NCI-H1105 treated with DMSO at 0.1 percent for 48 hours (cell line): ENCODE measurements around the gene ZBTB46.
"Not testable (repeated sequence)": the region's sequence is repeated elsewhere in the genome, so short reads cannot be mapped to it uniquely, and the experiment has no call there.

Experiments used
- DNase-seq: peaks from one replicate; lab custom pipeline; 2025; lab: John Stamatoyannopoulos, UW

The ZBTB46 gene

DNA sequence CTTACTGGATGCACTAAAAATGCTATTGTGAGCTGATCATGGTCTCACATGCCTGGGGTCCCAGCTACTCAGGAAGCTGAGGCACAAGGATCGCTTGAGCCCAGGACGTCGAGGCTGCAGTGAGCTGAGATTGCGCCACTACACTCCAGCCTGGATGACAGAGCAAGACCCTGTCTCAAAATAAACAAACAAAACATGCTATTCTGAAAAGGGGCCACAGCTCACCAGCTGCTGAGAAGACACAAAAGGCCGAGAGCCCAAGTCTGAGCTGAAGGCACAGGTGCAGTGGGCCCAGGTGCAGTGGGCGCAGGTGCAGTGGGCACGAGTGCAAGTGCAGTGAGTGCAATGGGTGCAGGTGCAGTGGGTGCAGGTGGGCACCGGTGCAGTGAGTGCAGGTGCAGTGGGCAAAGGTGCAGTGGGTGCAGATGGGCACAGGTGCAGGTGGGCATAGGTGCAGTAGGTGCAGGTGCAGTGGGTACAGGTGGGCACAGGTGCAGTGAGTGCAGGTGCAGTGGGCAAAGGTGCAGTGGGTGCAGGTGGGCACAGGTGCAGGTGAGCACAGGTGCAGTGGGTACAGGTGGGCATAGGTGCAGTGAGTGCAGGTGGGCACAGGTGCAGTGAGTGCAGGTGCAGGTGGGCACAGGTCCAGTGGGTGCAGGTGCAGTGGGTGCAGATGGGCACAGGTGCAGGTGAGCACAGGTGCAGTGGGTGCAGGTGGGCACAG, 16.0 kb downstream of the ZBTB46 start:
- DNase-seq, result no peak

DNA sequence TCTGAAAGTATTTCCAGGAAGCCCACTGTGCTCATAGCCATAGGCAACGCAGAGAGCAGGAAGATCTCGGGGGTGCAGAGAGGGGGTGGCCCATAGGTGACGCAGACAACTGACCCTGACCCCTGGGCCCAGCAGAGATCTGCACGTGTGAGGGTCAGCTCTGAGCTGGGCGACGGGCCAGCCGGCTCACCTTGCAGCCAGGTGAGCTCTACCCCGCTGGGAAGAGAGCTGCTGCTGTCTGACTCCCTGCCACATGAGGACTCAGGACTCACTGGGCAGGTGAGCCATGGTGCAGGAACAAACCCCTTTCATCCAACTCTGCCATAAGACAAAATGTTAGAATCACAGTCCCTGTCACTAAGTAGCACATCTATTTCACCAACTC, 19.6 kb downstream of the ZBTB46 start:
- no peak for DNase-seq

DNA sequence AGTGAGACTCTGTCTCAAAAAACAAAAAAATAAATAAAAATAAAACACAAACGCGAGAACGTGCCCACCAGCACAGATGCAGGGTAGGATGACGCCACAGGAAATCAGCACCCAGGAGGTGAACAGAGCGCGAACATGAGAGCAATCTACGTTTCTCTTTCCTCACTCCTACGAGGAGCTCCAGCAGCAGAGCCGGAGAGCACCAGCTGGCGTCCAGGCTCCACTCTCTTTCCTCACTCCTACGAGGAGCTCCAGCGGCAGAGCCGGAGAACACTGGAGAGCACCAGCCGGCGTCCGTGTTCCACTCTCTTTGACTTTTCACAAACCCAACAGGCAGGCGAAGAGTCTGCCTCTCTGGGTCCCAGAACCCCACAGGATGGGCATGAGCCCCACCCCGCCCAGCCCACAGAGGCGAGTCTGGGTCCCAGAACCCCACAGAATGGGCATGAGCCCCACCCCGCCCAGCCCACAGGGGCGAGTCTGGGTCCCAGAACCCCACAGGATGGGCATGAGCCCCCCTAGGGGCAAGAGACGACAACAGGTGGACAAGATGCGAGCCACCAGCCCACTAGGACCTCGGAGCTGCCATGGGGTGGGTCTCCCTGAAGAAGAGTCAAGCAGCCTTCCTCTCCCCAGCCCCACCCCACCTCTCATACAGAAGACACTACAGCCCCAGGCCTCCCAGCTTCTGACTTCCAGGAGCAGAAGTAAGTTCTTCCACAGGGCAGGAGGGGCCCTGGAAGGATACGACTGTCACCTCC, 20.2 kb downstream of the ZBTB46 start:
- no peak for DNase-seq

DNA sequence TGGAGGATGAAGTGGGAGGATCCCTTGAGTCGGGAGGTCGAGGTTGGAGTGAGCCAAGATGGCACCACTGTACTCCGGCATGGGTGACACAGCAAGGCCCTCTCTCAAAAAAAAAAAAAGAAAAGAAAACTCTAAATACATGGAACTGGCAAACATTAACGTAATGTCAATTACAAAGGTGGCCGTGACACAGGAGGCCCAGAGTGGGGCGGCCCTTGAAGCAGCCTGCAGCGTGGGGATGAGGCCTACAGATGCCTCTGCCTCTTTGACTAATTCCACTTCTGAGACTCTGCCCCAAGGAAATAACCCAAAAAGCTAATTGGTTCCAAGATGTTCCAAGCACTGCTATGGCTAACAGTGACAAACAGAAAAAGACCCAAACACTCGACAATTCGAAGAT, 21.2 kb downstream of the ZBTB46 start:
- no peak for DNase-seq

DNA sequence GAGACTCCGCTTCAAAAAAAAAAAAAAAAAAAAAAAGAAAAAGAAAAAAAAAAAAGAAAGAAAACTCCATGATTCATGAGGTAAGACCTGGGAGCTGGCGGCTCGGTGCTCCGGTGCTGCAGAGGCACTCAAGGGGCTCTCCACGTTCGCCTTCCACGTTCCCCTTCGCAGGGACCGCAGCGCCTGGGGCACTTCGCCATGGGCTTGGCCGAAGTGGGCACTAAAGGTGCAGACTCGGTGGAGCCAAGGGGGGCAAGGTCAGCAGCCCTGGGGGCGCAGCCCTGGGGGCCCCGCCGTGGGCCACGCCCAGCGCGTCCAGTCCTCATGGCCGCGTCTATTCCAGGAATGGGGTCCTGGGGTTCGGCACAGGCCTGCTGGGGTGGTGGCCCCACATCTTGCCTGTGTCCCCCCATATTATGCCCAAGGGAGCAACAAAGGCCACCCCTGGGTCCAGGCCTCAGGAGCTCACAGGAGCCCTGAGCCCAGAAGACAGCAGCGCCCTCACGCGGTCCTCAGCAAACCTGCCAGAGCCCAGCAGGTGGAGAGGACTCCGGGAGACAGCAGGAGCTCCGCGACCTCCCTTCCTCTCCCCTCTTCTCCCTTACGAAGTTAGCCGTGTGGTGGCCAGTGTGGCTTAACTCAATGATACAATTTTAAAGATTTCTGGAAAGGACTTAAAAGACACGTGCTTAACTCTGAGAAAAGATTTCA, 21.9 kb downstream of the ZBTB46 start:
- no peak for DNase-seq

DNA sequence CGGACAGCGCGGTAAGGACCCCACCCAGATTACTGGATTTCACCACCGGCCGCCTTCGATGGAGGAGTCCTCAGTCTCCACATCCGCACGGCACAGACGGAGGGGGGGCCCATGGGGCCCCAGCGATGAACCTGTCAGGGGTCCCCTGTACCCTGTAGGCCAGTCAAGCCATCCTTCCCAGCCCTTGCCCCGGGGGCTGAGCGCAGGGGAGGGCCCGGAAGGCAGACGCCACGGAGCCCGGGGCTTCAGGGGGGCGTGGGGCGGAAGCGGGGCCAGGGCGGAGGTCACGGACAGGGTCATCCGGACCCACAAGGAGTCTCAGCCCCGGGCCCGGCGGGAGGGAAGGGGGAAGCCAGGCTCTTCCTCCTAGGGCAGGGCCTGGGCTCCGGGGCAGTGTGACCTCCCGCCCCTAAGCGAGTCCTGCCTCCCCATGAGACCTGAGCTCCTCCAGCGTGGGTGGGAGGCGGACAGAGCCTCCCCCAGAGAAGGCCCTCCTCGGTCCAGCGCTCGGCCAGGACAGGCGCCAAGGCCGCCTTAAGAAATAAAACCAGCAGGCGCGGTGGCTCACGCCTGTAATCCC, 22.8 kb downstream of the ZBTB46 start:
- no peak for DNase-seq

DNA sequence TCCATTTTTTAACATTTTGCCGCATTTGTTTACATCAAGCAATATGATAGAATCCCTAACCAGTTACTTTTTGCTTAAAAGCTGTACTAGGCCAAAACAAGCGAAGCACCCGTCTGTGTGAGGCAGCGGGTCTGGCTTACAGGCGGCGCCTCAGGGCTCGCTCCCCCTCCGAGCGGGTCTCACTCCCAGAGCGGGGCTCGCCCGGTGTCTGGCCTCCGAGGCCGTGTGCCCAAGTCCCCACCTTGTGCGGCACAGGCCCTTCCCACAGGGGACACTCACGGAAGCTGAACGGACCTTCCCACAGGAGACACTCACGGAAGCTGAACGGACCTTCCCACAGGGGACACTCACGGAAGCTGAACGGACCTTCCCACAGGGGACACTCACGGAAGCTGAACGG, 23.4 kb downstream of the ZBTB46 start:
- no peak for DNase-seq

DNA sequence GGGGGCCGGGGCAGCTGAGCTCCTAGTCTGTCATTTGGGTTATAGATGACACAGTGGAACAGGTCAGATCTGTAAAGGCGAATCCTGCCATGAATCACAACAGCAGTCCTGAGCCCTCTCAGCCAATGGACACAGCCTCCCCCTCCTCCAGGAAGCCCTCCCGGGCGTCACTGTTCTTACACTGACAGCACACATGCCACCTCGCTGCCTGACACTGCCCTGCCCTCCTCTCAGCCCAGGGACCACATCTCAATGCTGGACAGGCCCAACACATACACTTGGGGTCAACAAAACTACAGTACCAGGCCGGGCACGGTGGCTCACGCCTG, 26.8 kb downstream of the ZBTB46 start:
- DNase-seq, result no peak

DNA sequence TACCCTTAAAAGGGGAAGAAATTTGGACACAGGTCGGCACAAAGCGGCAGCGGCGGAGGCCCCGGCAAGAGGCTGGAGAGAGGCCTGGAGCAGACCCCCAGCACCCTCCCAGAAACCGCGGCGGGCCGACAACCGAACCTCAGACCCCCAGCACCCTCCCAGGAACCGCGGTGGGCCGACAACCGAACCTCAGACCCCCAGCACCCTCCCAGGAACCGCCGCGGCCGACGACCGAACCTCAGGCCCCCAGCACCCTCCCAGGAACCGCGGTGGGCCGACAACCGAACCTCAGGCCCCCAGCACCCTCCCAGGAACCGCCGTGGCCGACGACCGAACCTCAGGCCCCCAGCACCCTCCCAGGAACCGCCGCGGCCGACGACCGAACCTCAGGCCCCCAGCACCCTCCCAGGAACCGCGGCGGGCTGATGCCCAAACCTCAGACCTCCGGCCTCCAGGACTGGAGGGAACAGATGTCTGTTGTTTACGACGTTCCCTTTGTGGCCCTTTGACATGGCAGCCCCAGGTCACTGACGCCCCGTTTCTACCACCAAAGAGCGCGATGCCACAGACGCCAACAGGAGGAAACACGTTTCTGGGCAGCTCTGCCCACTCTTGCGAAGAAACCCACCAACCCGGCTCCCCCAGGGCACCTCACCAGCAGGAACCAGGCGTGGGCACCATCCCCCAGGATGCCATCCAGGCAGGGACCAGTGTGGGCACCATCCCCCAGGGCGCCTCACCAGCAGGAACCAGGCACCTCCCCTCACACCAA, 28.4 kb downstream of the ZBTB46 start:
- DNase-seq, result no peak

DNA sequence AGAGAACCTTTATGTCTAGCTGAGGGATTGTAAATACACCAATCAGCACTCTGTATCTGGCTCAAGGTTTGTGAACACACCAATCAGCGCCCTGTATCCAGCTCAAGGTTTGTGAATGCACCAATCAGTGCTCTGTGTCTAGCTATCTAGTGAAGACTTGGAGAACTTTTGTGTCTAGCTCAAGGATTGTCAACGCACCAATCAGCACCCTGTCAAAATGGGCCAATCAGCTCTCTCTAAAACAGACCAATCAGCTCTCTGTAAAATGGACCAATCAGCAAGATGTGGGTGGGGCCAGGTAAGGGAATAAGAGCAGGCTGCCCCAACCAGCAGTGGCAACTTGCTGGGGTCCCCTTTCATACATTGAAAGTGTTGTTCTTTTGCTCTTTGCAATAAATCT, 29.9 kb downstream of the ZBTB46 start:
- DNase-seq, result not testable (repeated sequence)

DNA sequence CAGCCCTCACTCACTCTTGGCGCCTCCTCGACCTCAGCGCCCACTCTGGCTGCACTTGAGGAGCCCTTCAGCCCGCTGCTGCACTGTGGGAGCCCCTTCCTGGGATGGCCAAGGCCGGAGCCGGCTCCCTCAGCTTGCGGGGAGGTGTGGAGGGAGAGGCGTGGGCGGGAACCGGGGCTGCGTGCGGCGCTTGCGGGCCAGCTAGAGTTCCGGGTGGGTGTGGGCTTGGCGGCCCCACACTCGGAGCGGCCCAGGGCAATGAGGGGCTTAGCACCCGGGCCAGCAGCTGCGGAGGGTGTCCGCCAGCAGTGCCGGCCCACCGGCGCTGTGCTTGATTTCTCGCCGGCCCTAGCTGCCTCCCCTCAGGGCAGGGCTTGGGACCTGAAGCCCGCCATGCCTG, 30.7 kb downstream of the ZBTB46 start:
- DNase-seq, result not testable (repeated sequence)

DNA sequence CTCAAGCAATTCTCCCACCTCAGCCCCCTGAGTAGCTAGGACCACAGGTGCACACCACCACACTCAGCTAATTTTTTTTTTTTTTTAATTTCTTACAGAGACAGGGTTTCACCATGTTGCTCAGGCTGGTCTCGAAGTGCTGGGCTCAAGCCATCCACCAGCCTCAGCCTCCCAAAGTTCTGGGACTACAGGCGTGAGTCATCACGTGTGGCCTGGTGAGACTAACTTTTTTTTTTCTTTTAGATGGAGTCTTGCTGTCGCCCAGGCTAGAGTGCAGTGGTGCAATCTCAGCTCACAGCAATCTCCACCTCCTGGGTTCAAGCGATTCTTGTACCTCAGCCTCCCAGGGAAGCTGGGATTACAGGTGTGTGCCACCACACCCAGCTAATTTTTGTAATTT, 31.9 kb downstream of the ZBTB46 start:
- not testable (repeated sequence) for DNase-seq

DNA sequence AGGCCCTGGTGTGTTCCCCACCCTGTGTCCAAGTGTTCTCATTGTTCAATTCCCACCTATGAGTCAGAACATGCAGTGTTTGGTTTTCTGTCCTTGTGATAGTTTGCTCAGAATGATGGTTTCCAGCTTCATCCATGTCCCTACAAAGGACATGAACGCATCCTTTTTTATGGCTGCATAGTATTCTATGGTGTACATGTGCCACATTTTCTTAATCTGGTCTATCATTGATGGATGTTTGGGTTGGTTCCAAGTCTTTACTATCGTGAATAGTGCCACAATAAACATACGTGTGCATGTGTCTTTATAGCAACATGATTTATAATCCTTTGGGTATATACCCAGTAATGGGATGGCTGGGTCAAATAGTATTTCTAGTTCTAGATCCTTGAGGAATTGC, 33.9 kb downstream of the ZBTB46 start:
- not testable (repeated sequence) for DNase-seq

DNA sequence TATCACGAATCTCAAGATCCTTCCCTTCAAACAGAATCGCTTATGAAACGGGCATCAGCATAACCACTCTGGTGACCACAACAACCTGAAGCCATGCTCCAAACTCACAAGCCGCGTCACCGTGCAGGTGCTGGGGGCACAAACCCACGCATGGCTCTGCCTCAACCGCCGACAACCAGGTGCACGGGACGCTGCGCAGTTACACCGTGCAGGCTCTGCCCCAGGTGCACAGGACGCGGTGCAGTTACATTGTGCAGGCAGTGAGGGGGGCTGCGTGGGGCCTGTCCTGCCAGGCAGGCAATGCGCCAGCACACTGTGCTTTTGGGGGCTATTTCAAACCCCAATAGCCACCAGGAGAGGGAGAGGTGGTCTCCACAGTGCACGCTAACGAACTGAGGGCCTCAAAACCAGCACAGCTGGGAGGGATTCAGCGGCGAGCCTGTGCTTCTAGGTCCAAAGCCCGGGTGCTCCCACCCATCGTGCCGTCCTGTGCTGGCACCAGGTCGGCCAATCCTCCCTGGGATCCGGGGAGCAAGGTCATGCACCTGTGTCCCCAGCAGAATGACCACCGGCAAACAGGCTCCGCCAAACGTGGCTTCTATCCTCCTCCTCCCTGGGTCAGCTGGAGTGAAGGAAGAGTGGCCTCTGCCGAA, 35.8 kb downstream of the ZBTB46 start:
- no peak for DNase-seq

DNA sequence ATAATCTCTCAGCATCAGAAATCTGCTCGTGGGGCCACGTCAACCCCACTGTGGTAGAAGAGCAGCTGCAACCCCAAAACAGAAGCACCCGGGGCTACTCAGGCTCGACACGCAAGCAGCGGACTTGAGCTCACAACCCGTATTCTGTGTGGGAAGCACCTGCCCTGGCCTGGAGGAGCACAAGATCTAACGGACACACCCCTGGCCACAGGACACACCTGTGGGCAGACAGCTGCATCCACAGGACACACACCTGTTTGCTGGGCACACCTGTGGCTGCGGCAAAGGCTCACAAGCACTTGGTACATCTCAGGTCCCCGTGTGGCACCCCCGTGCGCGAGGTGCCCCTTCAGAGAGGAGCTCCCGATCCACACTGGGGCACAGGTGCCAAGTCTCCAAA, 36.5 kb downstream of the ZBTB46 start:
- no peak for DNase-seq

DNA sequence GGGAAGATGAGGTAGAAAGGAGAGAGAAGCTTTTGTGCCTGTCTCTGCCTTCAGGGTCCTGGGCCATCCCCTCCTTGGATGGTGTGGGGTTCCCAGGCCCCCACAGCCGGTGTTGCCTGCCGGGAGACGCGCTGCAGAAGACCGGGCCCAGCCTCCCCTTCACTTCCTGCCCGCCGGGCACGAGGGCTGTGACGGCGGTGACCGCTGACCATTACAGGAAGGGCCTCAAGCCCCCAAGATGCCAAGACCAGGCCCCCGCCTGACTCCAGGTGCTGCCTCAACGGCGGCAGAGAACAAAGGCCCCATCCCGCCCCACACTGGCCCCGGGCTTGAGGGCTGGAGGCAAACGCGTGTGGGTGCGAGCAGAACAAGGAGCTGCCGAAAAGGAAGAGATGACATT, 38.2 kb downstream of the ZBTB46 start:
- no peak for DNase-seq

DNA sequence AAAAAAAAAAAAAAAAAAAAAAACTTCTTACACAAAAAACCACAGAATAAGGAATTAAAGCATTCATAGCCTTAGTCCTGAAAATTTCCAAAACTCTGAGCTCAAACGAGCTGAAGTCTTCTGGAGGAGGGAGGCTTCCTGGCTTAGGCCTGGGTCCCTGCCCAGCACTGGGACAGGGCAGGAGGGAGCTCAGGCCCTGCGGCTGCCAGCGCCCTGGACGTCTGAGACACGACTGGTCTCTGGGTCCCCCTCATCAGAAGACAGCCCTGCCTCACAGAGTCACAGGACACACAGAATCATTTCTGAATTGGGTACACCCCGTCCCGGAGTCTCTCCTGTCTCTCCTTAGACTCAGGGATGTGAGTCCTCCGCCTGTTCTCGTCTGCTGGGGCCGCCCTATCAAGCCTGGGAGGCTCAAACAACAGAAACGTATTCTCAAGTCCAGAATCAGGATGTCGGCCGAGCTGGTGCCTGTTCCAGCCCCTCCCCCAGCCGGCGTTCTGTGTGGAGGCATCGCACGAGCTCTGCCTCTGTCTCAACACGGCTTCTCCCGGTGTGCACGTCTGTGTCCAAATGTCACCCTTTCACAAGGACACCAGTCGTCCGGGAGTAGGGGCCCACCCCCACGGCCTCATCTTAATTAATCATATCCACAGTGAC, 39.4 kb downstream of the ZBTB46 start:
- DNase-seq, result no peak

DNA sequence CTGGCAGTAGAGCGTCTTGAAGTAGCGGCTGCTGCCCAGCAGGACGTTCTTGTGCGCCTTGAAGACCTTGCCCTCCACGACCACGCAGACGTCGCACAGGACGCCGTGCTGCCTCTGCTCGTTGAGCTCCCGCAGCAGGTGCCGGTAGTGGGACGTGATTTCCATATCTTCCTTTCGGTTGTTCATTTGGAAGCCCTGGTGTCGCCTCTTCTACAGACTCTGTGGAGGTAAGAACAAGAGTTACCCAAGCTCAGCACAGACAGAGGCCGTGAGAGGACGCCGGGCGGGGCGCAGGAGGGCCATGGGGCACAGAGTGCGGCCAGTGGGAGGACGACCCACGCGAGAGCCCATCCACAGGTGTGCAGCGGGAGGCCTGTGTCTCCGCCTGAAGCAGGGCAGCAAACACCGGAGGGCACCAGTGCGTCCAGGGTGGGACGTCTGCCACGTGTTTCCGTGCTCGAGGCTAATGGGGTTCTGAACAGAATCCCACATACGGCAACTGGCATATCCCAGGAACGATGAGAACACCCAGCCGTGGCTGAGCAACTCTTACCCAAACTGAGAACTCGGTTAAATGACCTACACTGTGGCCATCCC, 40.4 kb downstream of the ZBTB46 start:
- DNase-seq, result no peak

DNA sequence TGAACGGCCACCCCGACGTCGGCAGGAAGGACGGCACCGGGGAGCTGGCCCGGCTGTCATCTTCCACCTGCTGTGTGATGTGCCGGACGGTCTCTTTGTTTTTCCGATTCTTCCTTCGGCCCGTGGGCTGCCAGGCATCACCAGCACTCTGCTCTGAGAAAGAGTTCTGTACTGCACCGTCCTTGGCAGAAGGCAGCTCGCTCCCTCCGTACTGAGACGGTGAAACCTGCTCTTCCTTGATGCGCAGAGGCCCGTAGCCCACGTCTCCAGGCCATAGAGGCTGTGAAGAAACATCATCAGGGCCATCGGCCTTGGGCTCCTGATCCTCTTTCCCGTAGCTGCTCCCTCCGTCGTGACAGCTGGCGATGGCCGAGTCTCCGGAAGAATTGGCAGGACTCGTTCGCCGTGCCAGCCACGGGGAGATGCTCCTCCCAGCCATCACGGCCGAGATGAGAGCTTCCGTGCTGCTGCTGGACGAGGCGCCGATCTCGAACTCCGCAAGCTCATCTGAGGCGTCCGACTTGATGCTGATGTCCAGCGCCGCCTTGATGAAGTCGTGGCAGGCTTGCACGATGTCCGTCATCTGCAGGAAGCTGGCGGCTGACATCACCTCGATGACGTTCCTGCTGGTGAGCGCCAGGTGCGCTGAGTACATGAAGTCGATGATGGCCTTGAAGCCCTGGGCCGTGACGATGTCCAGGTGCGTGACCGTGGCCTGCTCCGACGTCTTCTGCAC, 41.1 kb downstream of the ZBTB46 start:
- no peak for DNase-seq

DNA sequence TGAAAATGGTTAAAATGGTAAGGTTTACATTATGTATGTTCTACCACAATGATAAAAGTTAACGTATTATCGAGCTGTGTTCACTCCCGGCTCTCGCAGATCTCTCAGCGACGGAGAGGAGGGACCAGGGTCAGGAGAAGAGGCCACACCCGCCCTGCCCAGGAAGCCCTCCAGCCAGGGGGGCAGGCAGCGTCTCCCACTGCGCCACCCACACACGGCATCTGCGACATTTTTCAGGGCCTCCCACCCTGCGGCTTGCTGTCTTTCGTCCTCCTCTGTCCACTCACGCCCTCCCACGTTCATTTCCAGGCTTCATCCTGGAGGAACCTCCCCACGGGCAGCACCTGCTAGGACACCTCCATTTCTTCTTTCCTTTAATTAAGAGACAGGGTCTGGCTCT, 43.3 kb downstream of the ZBTB46 start:
- DNase-seq, result no peak
